ENCODE results near the gene CERK.

DNA sequence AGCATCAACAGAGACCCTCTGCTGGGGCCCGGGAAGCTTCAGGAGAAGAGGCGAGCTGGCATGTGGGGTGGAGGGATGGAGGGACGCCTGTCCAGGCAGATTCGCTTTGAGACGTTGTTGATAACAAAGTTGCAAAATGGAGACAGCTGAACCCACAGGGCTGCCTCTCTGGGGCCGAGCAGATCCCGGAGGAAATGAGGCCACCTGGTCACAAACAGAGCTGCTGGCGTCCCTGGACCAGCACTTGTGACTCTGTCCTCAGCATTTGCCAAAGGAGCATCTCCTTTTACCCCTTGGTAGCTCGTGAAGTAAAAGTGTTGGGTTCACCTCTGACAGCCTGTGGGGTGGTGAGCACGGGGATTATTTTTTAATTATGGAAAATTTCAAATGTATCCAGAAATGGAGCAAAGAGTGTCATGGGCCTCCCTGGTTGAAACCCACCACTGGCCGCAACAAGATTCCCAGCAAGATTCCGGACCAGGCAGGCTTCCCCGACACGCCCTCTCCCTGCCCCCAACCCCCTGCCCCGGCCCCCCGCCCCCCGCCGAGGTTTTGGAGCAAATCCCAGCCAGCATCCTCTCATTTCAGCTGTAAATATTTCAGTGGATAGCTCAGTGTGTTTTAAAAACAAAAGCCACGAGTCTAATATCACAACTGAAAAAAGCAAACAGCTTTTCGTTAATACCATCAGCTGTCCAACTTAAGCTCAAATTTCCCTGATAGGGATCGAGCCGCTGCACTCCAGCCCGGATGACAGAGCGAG, 97.6 kb downstream of the CERK start:
- no peak for TF ChIP-seq POLR2A (IDR thresholded peaks at IDR 0.05; ENCODE audit: low read length)
- no peak for TF ChIP-seq GATA1 (IDR thresholded peaks at IDR 0.05; ENCODE audit: low read depth, low read length)
